Pancreas (tissue), 10 donors: Measurements from ENCODE around the gene PKP3. TPM values are rescaled to one million over a fixed set of nuclear protein-coding genes. Genes with fewer than 3 reads are reported as not detected.
"Not testable (repeated sequence)": the region's sequence is repeated elsewhere in the genome, so short reads cannot be mapped to it uniquely, and the experiment has no call there.

Experiments used
- ATAC-seq, 4 donors: fragments of 200-7000 bp; cut with Tn5 transposase; one replicate each; pipeline versions ENCODE4 v1.8.0 to v1.9.1; 2020; ENCODE audit warnings: mild to moderate bottlenecking in 4 of 4, moderate library complexity in 4 of 4
- DNase-seq, 6 donors: peaks; one replicate each; pipeline ENCODE4 v3.0.0-alpha.2; 2020
- FAIRE-seq: peaks from 2 replicates; lab custom pipeline; 2012; peaks lifted over from hg19 to GRCh38; lab: Jason Lieb, UNC
- H3K27ac ChIP-seq, 4 donors: fragments of 200-600 bp; sonication (generic); 1 replicate in 3 of 4; 2 replicates in 1 of 4; pipeline versions ENCODE4 v1.5.0 to v1.8.0; 2020
- H3K27me3 ChIP-seq, 4 donors: fragments of 200-600 bp; one replicate each; pipeline ENCODE4 v1.8.0; 2021
- H3K36me3 ChIP-seq, 3 donors: fragments of 200-600 bp; sonication (generic) in 1 of 3; one replicate each; pipeline versions ENCODE4 v1.5.0 to v1.8.0; 2020 to 2021
- H3K4me1 ChIP-seq, 3 donors: fragments of 200-600 bp; one replicate each; pipeline ENCODE4 v1.8.0; 2021
- H3K4me3 ChIP-seq, 4 donors: fragments of 200-600 bp; sonication (generic) in 2 of 4; one replicate each; pipeline versions ENCODE4 v1.5.0 to v1.8.0; 2020 to 2021
- H3K9me3 ChIP-seq, 4 donors: fragments of 200-600 bp; one replicate each; pipeline ENCODE4 v1.8.0; 2021
- WGBS, 2 donors: extraction: QIAGEN DNeasy Blood & Tissue Kit; methylation state at CpG; one replicate each; pipeline ENCODE4 v1.1.7; 2013; 5-methylcytosine and 5-hydroxymethylcytosine counted together
- intact Hi-C, 3 donors: fragments of 100-400 bp; cut with DNase I; formaldehyde crosslinking; loops; one replicate each; pipeline versions ENCODE4 v1.11.1 to v1.14.2; 2022
- polyA plus RNA-seq, 2 donors: library from polyadenylated mRNA; stranded (reverse); fragments of 200-250 nt; gene quantifications; one replicate each; pipeline ENCODE4 v1.2.3, GENCODE V29; 2013
- total RNA-seq, 6 donors: library from RNA; stranded (reverse); fragmentation: NEBNext Ultra II Directional in 4 of 6; extraction: Animal tissue kit (Norgen Biotek cat#: 25700) in 4 of 6; gene quantifications; one replicate each; pipeline versions ENCODE4 v1.2.1 to v1.2.4, GENCODE V29; 2021 to 2023
- TF ChIP-seq, protein P1 (sequence below), 4 donors: fragments of 200-600 bp; sonication (generic) in 3 of 4; IDR thresholded peaks; one replicate each; pipeline versions ENCODE4 v1.5.0 to v1.8.0; 2021; ENCODE audit warnings: antibody characterized with exemption in 4 of 4
- donor health status: healthy with polysubstance abuse.
- donor health status: DM: no; HTN: no; CAD: no; lungs with moderate emphysema.
- donor health status: DM: no; HTN: no; CAD: no.
- donor health status: control.
- donor health status: control.
- donor health status: Bipolar disorder and iron deficiency.
- donor health status: DM: yes; HTN: yes; CAD: no.
- donor health status: DM: no; HTN: no; CAD: no.
- donor health status: DM: no; HTN: no; CAD: no.
- donor health status: DM: yes; HTN: yes; CAD: no.

The PKP3 gene
- total and polyA plus RNA-seq, 8 donors, result 23.4 to 50.5 (median 30.5) TPM

DNA sequence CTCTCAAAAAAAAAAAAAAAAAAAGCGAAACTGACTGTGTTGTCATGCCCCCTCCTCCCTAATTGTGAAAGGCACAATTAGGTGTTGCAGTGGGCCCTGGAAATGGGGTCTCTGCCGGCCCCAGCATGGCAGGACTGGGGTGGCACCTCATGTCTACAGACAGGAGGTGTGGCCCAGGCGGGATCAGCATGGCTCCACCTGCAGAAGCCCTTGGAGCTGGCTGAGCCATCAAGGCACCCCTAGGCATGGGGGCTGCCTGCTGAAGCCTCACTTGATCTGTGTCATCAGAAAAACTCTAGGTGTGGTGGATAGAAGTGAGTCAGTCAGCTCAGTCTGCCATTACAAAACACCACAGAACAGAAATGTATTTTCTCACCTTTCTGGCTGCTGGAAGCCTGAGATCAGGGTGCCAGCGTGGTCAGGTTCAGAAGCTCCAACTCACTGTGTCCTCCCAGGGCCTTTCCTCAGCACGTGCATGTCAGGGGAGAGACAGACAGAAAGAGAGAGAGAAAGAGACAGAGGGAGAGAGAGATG lies 34.8 kb upstream of the PKP3 start:
- TF ChIP-seq, protein P1, sequence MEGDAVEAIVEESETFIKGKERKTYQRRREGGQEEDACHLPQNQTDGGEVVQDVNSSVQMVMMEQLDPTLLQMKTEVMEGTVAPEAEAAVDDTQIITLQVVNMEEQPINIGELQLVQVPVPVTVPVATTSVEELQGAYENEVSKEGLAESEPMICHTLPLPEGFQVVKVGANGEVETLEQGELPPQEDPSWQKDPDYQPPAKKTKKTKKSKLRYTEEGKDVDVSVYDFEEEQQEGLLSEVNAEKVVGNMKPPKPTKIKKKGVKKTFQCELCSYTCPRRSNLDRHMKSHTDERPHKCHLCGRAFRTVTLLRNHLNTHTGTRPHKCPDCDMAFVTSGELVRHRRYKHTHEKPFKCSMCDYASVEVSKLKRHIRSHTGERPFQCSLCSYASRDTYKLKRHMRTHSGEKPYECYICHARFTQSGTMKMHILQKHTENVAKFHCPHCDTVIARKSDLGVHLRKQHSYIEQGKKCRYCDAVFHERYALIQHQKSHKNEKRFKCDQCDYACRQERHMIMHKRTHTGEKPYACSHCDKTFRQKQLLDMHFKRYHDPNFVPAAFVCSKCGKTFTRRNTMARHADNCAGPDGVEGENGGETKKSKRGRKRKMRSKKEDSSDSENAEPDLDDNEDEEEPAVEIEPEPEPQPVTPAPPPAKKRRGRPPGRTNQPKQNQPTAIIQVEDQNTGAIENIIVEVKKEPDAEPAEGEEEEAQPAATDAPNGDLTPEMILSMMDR (IDR thresholded peaks at IDR 0.05), result no peak
- Histone ChIP-seq H3K27ac (no peak overlapping the region), H3K36me3 (no peaks in the 10 kb centered on the region), H3K9me3 (no peaks in the 10 kb centered on the region), H3K27me3 (no peaks in the 10 kb centered on the region), H3K4me3 (no peak overlapping the region), H3K4me1 (peaks cover 7 to 13% (median 10%) of the 10 kb centered on the region in 3 donors)
- 66 to 72% methylated on average over 5 of the region's 5 CpGs for WGBS, 2 donors
- ATAC-seq (no peak), DNase-seq (no peak), FAIRE-seq (no peak)
- intact Hi-C loops, result loop anchor here in 1 of 3 donors (10.0 kb wide), 1 partner anchor 54 kb away; the partner anchor contains the start of gene IFITM2

DNA sequence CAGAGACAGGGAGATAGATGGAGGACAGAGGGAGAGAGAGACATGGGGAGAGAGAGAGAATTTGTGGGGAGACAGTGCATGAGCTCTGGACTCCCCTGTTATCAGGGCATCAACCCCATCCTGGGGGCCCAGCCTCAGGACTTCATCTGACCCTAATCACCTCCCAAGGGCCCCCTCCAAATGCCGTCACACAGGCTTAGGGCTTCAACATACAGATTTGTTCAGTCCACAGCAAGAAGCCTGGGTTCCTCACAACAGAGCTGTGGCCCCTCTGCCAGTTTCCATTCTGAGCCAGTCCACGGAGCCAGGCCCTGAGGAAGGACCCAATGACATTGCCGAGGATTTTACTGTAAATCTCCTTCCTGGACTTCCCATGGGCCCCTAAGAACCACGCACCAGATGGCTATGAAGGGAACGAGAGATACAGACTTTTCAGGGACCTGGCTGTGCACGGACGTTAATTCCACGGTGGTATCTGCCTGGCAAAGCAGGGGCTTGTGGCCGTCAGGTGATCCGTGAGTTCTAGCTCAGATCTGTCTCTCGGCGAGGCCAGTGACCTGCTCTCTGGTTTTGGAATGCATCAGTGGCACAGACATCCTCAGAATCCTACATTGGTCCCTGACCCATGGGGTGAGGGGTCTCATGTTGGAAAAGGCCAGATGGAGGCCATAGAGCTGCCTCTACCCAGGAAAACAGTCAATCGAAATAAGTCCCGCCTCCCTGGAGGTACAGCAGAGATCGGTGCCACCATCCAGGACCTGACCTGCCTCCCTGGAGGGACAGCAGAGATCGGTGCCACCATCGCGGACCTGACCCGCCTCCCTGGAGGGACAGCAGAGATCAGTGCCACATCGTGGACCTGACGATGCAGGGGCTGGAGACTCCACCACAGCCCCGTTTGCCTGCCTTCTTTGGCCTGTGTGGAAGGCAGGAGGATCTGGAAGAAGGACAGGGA lies 33.4 kb upstream of the PKP3 start:
- FAIRE-seq, result no peak
- TF ChIP-seq, protein P1 (IDR thresholded peaks at IDR 0.05), result no peak
- no peaks in the 10 kb centered on the region for H3K27me3 ChIP-seq
- ATAC-seq, result no peak
- no peaks in the 10 kb centered on the region for H3K36me3 ChIP-seq
- no peak overlapping the region for H3K4me3 ChIP-seq
- intact Hi-C loops, result no loop called here
- no peak overlapping the region for H3K27ac ChIP-seq
- H3K4me1 ChIP-seq, result peaks cover 1 to 2% (median 2%) of the 10 kb centered on the region in 3 donors
- DNase-seq, result peak in 1 of 6 donors; percentile 49
- H3K9me3 ChIP-seq, result no peaks in the 10 kb centered on the region
- 78 to 84% methylated on average over 22 of the region's 22 CpGs for WGBS, 2 donors

DNA sequence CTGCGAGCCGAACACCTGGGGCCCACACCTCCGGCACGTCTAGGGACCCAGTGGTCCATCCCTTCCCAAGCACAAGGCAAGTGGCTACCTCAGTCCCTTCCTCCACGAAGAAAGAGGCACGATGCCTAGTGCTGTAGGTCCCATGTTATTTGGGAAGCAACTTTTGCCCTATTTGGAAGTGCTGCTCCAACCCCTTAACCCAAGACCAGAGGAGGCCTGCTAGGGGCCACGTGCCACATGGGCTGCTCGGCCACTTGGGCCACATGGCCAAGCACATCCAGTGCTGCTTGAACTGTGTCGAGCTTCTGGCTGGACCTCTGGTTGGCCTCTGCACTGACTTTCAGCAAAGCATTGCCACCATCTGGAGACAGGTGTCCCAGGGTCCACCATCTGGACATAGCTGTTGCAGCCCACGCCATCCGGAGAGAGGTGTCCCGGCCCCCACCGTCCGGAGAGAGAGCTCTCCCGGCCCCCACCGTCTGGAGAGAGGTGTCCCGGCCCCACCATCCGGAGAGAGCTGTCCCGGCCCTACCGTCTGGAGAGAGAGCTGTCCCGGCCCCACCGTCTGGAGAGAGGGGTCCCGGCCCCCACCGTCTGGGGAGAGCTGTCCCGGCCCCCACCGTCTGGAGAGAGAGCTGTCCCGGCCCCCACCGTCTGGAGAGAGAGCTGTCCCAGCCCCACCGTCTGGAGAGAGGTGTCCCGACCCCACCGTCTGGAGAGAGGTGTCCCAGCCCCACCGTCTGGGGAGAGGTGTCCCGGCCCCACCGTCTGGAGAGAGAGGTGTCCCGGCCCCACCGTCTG lies 31.2 kb upstream of the PKP3 start:
- peaks cover 0 to 5% (median 0%) of the 10 kb centered on the region in 4 donors for H3K27me3 ChIP-seq
- H3K4me1 ChIP-seq, result no peaks in the 10 kb centered on the region
- no peak overlapping the region for H3K27ac ChIP-seq
- no peaks in the 10 kb centered on the region for H3K36me3 ChIP-seq
- no peak overlapping the region for H3K4me3 ChIP-seq
- ATAC-seq, result no peak
- 71 to 85% methylated on average over 24 to 36 of the region's 36 CpGs for WGBS, 2 donors
- no peak for FAIRE-seq
- DNase-seq, result no peak
- no peaks in the 10 kb centered on the region for H3K9me3 ChIP-seq
- TF ChIP-seq, protein P1 (IDR thresholded peaks at IDR 0.05), result no peak
- intact Hi-C loops, result no loop called here

DNA sequence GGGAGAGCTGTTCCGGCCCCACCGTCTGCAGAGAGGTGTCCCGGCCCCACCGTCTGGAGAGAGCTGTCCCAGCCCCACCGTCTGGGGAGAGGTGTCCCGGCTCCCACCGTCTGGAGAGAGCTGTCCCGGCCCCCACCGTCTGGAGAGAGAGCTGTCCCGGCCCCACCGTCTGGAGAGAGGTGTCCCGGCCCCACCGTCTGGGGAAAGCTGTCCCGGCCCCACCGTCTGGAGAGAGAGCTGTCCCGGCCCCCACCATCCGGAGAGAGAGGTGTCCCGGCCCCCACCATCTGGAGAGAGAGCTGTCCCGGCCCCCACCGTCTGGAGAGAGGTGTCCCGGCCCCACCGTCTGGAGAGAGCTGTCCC lies 30.6 kb upstream of the PKP3 start:
- FAIRE-seq, intact Hi-C loops, H3K27ac ChIP-seq, ATAC-seq, H3K4me3 ChIP-seq, H3K4me1 ChIP-seq, H3K36me3 ChIP-seq, H3K9me3 ChIP-seq, DNase-seq: not testable (repeated sequence)
- H3K27me3 ChIP-seq, result peaks cover 0 to 11% (median 0%) of the 10 kb centered on the region in 4 donors
- WGBS, 2 donors, result 69 to 83% methylated on average over 18 to 22 of the region's 22 CpGs
